ENCODE results near the gene UNC5C.

UNC5C gene

GRCh38 chr4:95319169-95319568, 229.6 kb downstream of the UNC5C start:
- no peak overlapping the region for H3K4me3 ChIP-seq (ENCODE audit: severe bottlenecking)
- ATAC-seq (ENCODE audit: low read depth) (no peak), DNase-seq (ENCODE audit: low spot score) (no peak)
- no peak overlapping the region for H3K27ac ChIP-seq (ENCODE audit: poor library complexity, severe bottlenecking)
- H3K27me3 ChIP-seq (ENCODE audit: insufficient read depth, poor library complexity, severe bottlenecking) = no peaks in the 10 kb centered on the region
- TF ChIP-seq, protein P1, sequence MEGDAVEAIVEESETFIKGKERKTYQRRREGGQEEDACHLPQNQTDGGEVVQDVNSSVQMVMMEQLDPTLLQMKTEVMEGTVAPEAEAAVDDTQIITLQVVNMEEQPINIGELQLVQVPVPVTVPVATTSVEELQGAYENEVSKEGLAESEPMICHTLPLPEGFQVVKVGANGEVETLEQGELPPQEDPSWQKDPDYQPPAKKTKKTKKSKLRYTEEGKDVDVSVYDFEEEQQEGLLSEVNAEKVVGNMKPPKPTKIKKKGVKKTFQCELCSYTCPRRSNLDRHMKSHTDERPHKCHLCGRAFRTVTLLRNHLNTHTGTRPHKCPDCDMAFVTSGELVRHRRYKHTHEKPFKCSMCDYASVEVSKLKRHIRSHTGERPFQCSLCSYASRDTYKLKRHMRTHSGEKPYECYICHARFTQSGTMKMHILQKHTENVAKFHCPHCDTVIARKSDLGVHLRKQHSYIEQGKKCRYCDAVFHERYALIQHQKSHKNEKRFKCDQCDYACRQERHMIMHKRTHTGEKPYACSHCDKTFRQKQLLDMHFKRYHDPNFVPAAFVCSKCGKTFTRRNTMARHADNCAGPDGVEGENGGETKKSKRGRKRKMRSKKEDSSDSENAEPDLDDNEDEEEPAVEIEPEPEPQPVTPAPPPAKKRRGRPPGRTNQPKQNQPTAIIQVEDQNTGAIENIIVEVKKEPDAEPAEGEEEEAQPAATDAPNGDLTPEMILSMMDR (IDR thresholded peaks at IDR 0.05; ENCODE audit: poor library complexity, severe bottlenecking) = no peak
- no peaks in the 10 kb centered on the region for H3K36me3 ChIP-seq (ENCODE audit: low read depth)
- H3K9me3 ChIP-seq (ENCODE audit: severe bottlenecking) = no peaks in the 10 kb centered on the region
- H3K4me1 ChIP-seq (ENCODE audit: insufficient read depth, poor library complexity, severe bottlenecking) = no peaks in the 10 kb centered on the region

GRCh38 chr4:95318483-95318882, 230.3 kb downstream of the UNC5C start:
- no peak overlapping the region for H3K4me3 ChIP-seq (ENCODE audit: severe bottlenecking)
- H3K4me1 ChIP-seq (ENCODE audit: insufficient read depth, poor library complexity, severe bottlenecking) = no peaks in the 10 kb centered on the region
- TF ChIP-seq, protein P1 (IDR thresholded peaks at IDR 0.05; ENCODE audit: poor library complexity, severe bottlenecking) = no peak
- no peaks in the 10 kb centered on the region for H3K36me3 ChIP-seq (ENCODE audit: low read depth)
- no peaks in the 10 kb centered on the region for H3K9me3 ChIP-seq (ENCODE audit: severe bottlenecking)
- no peak for ATAC-seq (ENCODE audit: low read depth)
- no peak for DNase-seq (ENCODE audit: low spot score)
- H3K27ac ChIP-seq (ENCODE audit: poor library complexity, severe bottlenecking) = no peak overlapping the region
- no peaks in the 10 kb centered on the region for H3K27me3 ChIP-seq (ENCODE audit: insufficient read depth, poor library complexity, severe bottlenecking)

DNA sequence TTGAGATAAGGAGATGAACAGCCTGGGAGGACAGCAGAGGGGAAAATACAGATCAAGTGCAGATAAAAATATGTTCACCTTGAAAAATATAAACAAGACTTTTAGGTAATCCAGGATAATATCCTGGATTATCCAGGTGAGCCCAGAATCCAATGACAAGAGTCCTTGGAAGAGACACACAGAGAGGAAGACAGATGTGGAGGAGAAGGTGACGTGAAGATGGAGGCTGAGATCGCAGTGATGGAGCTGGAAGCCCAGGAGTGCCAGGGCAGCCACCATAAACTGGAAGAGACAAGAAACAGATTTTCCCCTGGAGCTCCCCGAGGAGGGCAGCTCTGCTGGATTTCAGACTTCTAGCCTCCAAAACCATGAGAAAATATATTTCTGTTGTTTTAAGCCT, 230.7 kb downstream of the UNC5C start:
- DNase-seq (ENCODE audit: low spot score) (no peak), ATAC-seq (ENCODE audit: low read depth) (no peak)
- Histone ChIP-seq H3K27me3 (ENCODE audit: insufficient read depth, poor library complexity, severe bottlenecking) (no peaks in the 10 kb centered on the region), H3K9me3 (ENCODE audit: severe bottlenecking) (no peaks in the 10 kb centered on the region), H3K4me3 (ENCODE audit: severe bottlenecking) (no peak overlapping the region), H3K36me3 (ENCODE audit: low read depth) (no peaks in the 10 kb centered on the region), H3K27ac (ENCODE audit: poor library complexity, severe bottlenecking) (no peak overlapping the region), H3K4me1 (ENCODE audit: insufficient read depth, poor library complexity, severe bottlenecking) (no peaks in the 10 kb centered on the region)
- TF ChIP-seq, protein P1 (IDR thresholded peaks at IDR 0.05; ENCODE audit: poor library complexity, severe bottlenecking) = no peak

DNA sequence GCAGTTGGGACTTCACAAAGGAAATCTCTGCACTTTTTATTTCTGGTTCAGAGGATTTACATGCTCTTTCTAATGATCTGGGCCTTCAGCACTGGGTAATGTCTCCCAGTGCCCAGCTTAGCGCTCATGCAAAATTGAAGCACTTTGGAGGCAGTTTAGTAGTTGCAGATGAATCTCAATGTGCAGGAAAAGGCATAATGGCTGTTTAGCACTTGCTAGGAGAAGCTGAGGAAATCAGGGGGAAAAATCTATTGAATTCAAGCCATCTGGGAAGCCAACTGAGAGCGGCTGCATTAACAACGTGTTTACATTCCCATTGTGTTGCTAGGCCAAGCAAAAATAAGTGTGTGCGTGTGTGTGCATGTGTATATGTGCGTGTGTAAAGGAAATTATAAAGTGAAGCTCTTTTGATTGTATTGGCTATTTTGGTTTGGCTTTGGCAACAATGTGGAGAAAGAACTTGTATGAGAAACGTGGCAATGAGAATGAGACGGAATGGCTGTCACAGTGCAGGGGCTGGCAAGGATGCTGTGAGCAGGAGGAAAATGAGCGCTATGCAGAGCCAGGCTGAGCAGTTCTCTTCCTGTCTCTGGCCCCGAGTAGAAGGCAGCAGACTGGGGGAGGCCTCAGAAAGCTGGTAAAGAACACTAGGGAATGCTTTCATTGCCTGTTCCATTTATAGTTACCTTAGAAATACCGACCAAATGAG, 231.5 kb downstream of the UNC5C start:
- DNase-seq (ENCODE audit: low spot score) = no peak
- Histone ChIP-seq H3K9me3 (ENCODE audit: severe bottlenecking) (no peaks in the 10 kb centered on the region), H3K27me3 (ENCODE audit: insufficient read depth, poor library complexity, severe bottlenecking) (no peaks in the 10 kb centered on the region), H3K4me3 (ENCODE audit: severe bottlenecking) (no peak overlapping the region), H3K36me3 (ENCODE audit: low read depth) (no peaks in the 10 kb centered on the region), H3K27ac (ENCODE audit: poor library complexity, severe bottlenecking) (no peak overlapping the region), H3K4me1 (ENCODE audit: insufficient read depth, poor library complexity, severe bottlenecking) (no peaks in the 10 kb centered on the region)
- ATAC-seq (ENCODE audit: low read depth) = no peak
- TF ChIP-seq, protein P1 (IDR thresholded peaks at IDR 0.05; ENCODE audit: poor library complexity, severe bottlenecking) = no peak

DNA sequence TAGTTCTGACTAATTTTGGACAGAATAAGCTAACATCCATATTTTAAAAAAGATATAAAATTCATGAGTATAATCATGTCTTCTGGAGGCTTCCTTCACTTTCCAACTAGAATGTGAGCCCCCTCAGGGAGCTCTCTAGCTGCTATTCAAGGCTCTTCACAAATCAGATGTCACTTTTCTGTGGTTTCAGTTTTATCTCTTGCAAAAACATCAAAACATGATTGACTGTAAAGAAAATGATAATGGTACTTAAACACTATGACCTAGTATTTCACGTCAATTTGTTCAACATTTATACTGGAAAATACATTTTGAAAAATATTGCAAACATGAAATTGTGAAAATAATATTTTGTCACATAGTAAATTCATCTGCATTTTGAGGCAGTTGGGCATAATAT, 234.2 kb downstream of the UNC5C start:
- Histone ChIP-seq H3K36me3 (ENCODE audit: low read depth) (no peaks in the 10 kb centered on the region), H3K27ac (ENCODE audit: poor library complexity, severe bottlenecking) (no peak overlapping the region), H3K4me1 (ENCODE audit: insufficient read depth, poor library complexity, severe bottlenecking) (no peaks in the 10 kb centered on the region), H3K9me3 (ENCODE audit: severe bottlenecking) (no peaks in the 10 kb centered on the region), H3K4me3 (ENCODE audit: severe bottlenecking) (no peak overlapping the region), H3K27me3 (ENCODE audit: insufficient read depth, poor library complexity, severe bottlenecking) (no peaks in the 10 kb centered on the region)
- DNase-seq (ENCODE audit: low spot score) (no peak), ATAC-seq (ENCODE audit: low read depth) (no peak)
- TF ChIP-seq, protein P1 (IDR thresholded peaks at IDR 0.05; ENCODE audit: poor library complexity, severe bottlenecking) = no peak
